Measurements from ENCODE around the gene HOXD12.

GRCh38 chr2:176082525-176082823 lies 17.1 kb upstream of the HOXD12 start:
- TF ChIP-seq GABPA (IDR thresholded peaks at IDR 0.05; ENCODE audit: low read depth) (no peak), TAF1 (IDR thresholded peaks at IDR 0.05; ENCODE audit: borderline replicate concordance, low read depth, low read length) (no peak)
- TF ChIP-seq, protein P1, sequence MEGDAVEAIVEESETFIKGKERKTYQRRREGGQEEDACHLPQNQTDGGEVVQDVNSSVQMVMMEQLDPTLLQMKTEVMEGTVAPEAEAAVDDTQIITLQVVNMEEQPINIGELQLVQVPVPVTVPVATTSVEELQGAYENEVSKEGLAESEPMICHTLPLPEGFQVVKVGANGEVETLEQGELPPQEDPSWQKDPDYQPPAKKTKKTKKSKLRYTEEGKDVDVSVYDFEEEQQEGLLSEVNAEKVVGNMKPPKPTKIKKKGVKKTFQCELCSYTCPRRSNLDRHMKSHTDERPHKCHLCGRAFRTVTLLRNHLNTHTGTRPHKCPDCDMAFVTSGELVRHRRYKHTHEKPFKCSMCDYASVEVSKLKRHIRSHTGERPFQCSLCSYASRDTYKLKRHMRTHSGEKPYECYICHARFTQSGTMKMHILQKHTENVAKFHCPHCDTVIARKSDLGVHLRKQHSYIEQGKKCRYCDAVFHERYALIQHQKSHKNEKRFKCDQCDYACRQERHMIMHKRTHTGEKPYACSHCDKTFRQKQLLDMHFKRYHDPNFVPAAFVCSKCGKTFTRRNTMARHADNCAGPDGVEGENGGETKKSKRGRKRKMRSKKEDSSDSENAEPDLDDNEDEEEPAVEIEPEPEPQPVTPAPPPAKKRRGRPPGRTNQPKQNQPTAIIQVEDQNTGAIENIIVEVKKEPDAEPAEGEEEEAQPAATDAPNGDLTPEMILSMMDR (IDR thresholded peaks at IDR 0.05) = no peak

Data from SK-N-SH (cell line).